T-helper 1 cell (primary cell): ENCODE measurements around the gene ANXA8.
"Not testable (repeated sequence)": the region's sequence is repeated elsewhere in the genome, so short reads cannot be mapped to it uniquely, and the experiment has no call there.

Experiments
- DNase-seq, 5 donors: peaks; one replicate each; pipeline ENCODE4 v3.0.0-alpha.2; 2012 to 2020

The ANXA8 gene

DNA sequence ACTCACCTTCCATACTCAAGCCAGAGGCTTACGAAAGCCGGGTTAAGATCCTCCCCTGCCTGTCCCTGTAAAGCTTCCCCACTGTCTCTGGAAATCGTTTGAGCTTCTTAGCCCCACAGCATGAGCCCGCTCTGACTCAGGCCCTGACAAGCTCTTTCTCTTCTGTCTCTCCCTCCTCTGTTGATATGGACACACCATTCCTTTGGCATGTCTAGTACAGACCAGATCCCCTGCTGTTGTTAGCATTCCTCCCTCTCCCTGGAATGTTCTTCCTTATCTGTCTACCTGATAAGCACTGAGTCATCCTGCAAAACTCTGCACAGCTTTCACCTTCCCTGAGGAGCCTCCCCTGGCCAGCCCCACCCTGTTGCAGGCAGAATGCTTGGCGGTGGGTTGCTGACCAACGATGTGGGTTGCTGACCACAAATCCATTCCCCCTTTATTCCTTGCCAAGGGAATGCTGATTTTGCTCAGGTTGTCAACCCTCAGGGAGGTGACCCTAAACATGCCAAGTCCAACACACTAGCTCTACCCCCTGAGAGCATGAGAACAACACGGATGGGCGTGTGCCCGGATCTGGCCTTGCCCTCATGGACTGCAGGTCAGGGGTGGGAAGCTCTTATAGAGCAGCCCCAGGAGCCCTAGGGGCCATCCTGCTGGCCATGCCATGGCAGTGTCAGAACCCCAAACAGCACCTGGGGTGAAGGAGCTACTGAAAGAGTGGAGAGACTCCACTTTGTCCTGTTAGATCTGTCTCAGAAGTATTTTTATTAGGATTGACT lies 21.1 kb downstream of the ANXA8 start:
- DNase-seq: not testable (repeated sequence)

- DNase-seq: not testable (repeated sequence)
Measured at GRCh38 chr10:47461261-47461687, 22.6 kb downstream of the ANXA8 start.

DNA sequence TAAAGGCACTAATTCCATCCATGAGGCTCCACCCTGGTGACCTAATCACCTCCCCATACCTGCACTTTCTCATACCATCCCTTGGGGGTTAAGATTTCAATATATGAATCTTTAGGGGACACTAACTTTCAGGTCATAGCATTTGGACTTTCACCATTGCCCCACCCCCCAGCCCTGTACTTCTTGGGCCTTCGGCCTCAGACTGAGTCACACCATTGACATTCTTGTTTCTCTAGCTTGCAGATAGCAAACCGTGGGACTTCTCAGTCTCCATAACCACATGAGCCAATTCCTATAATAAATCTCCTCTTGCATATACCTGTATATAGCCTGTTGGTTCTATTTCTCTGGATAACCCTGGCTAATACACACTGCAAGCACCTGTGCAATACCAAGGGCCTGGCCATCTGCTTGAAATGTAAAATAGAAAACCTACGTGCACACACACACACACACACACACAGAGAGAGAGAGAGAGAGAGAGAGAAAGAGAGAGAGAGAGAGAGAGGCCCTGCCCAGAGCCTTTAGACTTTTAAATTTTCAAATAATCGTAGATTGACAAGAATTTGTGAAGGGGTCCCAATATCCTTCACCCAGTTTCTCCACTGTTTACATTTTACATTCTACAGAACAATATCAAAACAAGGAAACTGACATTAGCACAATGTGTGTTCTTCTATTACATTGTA lies 25.3 kb downstream of the ANXA8 start:
- DNase-seq: no peak

DNA sequence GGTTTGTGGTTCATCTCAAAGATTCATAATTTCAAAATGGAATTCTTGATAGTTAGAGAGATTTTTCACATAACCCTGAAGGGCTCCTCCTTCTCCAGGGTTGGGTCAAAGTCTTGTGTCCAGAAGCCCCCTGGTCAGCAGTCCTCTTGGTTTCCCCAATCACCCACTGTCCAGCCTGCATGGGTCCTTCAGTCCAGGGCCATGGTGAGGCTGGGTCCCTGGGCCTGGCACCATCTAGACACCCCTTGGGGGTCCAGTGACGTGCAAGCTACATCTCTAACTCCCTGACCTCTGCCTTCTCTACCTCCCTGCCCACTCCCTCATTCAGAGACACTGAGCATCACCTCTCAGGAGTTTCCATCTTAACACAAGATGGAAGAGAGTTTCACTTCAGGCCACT lies 26.1 kb downstream of the ANXA8 start:
- DNase-seq: no peak

GRCh38 chr10:47457528-47457820 lies 26.4 kb downstream of the ANXA8 start:
- DNase-seq: no peak

DNA sequence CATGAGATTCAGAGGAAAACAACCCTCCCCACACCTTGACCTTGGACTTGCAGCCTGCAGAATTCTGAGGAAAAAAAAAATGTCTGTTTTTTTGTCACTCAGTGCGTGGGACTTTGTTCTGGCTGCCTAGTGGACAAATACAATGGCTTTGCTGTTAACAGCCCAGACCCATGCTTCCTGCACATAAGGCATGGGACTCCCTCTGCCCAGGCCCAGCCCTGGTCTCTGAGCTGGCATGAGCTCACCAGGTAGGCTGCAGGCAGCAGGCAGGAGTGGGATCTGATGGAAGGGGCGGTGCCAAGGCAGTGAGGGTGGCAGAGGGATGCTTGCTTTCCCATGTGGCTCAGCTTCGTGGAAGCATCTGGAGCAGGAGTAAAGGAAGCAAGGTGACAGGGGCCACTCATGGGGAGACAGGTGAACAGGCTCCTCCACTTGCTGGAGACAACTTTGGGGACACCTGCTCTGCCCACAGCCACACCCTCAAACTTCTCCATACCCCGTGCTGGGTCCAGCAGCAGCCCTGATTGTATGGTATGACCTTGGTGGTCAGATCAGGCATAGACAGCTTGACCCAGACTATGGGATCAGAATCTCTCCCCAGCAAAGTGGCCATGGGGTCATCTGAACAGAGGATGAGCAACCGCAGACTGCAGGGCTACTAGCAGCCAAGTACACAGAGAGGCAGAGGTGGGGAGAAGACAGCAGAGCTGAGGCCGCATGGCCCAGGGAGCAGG lies 27.0 kb downstream of the ANXA8 start:
- DNase-seq: no peak

GRCh38 chr10:47456079-47456785 lies 27.7 kb downstream of the ANXA8 start:
- no peak for DNase-seq

GRCh38 chr10:47455350-47456078 lies 28.4 kb downstream of the ANXA8 start:
- DNase-seq: not testable (repeated sequence)

DNA sequence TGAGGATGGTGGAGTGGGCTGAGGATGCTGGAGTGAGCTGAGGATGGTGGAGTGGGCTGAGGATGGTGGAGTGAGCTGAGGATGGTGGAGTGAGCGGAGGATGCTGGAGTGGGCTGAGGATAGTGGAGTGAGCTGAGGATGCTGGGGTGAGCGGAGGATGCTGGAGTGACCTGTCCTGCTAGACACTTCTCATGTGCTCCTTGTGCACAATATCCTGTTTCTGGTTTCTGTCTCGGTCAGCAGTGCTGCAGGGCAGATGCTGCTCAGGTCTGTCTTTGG lies 29.2 kb downstream of the ANXA8 start:
- no peak for DNase-seq

DNA sequence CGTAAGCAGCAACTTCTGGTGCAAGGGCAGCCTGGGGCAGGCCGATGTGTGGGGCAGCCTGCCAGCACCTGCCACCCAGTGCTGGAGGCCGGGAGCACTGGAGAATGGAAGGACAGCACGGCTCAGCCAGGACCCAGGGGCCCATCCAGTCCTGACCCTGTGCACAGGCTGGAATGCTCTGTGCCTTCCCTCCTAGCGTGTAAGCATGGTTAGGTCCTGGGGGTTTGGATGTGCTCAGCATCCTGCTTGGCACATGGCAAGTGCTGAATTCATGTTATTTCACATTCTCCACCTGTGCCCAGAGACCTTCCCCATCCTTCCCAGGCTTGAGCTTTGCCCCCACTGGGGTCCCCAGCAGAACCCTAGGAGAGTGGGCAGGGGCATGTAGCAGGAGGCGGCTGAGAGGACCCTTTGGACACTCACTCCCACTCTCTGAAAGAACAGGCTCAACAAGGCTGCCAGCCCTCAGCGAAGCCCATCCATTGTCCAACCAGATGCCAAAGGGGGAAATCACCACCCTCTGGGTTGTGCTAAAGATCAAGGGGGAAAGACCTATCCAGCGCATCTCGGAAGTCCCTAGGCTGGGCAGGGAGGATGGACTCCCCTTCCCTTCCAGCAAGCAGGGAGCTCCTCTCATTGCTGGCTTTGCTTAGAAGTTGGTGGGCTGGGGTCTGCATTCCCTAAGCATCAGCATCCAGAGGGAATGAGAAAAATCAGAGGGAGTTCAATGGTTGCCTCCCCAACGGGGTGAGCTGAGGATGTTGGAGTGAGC lies 29.7 kb downstream of the ANXA8 start:
- DNase-seq: no peak

DNA sequence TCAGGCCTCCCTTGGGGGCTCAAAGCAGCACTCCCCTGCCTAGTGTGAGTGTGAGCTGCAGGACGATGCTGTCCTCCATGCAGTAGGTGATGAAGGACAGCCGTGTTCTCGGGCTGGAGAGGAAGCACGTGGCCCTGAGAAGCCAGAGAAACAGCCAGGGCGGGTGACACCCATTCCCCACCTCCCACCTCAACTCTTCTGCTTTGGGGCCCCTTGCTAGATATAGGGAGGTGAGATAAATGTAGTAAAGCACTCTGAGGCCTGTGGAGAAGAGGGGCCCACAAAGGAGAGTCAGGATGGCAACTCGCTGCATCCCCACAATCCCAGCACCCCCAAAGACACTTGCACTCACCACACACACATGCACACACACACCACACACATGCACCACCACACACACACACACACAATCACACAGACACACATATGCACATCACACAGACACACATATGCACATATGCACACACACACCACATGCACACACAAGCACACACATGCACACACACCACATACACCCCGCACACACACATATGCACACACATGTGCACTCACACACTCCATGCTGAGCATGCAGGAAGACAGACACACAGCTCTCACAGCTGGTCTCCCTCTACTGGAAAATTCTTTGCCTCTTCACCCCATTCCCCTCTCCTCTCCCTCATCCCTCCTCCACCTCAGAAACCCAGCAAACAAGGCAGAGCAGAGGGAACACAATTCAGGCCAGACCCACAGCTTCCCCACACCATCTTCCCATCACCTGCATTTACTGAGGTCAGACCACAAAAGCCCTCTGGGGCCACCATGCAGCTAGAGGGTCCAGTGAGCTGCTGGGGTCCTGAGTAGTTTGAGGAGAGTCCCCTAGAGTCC lies 30.5 kb downstream of the ANXA8 start:
- no peak for DNase-seq

DNA sequence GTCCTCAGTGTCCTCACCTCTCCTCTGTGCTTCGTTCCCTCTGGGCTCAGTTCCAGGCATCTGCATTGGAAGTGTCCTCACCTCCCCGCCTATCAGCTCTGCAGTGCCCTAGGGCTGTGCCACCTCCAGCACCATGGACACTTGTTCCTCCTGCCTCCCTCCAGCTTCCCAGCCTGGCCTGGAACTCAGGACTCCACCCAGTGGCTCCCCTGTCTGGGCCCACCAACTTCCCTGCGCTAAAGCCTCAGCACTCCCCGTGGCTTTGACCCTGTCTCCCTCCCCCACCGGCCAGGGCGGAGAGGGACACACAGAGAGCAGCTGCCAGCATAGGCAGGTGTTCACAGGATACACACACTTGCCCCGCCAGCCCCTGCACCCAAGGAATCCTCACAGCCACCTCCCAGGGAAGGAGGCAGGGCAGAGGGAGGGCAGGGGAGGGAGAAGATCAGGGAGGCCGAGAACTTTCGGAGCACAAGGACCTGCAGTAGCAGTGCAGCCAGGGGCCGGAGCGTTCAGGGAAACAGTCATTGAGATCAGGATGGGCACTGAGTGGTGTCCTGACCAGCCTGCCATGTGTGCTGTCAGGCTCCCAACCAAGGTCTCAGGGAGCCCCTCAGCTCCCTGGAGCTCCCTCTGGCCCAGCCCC lies 31.3 kb downstream of the ANXA8 start:
- DNase-seq: no peak

DNA sequence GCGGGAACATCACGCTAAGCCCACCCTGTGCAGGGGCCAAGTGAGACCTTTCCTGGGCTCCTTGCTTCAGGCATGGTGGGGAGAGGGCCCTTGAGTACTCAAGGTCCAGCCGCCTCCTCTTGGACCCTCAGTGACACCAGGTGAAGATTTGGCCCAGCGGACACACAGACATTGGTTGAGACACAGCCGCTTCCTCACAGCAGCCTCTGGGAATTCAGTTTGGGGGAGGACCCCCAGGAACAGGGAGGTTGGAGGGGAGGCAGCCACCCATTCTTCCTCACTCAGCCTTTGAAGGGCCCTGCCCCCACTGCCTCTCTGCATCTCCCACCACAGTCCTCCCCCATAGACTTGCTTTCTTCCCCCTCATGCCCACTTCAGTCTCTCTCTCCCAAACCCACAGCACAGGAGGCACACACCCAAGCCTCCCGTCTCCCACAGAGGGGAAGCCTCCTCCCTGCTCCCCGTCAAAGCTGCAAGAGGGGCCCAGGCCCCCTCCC lies 31.9 kb downstream of the ANXA8 start:
- DNase-seq: no peak

- DNase-seq: no peak
Measured at GRCh38 chr10:47451273-47451997, 32.5 kb downstream of the ANXA8 start.

DNA sequence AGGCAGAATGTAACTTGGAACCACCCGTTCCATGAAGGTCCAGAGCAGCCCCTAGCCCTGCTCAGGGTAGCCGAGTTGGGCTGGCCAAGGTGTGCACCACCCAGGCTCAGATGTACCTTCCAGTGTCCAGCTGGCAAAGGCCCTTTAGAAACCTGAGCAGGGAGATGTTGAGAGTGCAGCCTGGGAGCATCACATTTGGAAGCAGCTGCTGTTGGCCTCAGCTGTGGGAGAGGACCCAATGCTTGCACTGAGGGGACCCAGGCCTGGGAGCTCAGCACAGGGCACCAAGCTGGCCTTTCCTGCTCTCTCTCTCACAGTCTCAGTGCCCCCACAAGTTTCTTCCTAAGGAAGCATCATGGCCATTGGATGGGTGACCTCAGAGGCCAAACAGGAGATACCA lies 33.5 kb downstream of the ANXA8 start:
- DNase-seq: no peak

DNA sequence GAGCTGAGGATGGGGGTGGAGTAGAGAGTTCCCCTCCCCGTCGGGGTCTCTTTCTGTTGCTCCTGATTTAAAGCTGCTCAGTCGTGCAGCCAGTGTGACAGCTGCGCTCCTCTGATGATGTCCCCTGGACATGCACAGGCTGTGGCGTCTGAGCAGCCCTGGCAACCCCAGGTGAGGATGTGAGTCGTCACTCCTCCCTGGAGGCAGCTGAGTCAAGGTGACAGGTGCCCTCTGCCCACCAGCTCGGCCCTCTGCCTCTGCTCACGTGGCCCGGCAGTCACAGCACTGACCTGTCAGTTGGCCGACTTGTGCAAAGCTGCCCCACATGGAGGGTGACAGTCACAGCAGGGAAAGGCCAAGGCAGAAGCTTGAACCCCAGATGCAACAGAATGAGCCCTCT lies 33.9 kb downstream of the ANXA8 start:
- DNase-seq: no peak

DNA sequence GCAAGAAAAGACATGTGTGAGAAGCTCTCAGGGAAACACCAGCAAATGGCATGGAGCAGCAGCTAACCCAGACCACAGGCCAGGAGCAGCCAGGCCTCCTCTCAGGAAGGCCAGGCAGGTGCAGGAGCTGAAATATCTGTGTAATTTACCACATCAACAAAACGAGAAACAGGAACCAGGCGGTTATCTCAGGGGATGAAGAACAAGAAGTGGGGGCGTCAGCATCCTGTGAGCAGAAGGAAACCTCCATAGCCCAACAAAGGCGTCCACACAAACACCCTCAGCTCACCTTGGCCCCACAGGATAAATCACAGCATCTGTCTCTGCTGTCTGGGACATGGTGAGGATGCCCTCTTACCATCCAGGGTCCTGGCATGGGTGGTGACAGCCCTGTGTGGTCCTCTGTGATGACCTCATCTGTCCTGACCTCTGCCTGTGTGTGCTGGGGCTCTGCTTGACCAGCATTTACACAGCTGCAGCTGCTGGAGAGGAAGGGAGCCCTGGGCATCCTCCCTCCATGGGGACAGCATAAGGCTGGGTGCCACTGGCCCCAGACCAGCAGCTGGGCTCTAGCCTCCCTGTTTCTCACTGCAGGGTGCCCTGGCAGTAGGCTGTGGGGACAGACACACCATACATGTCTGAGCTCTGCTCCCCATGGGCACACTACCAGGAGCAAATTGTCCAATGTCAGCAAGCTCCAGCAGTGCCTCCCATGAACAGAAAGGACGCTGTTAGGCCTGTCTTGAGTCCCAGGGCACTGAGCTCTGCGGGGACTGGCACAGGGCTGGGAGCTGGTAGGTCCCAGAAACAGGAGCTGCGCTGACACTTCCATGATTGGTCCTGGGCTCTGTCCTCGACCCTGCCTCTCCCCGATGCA lies 34.6 kb downstream of the ANXA8 start:
- DNase-seq: no peak

- DNase-seq: no peak
Measured at GRCh38 chr10:47447705-47448104, 36.2 kb downstream of the ANXA8 start.

- DNase-seq: no peak
Measured at GRCh38 chr10:47447209-47447608, 36.7 kb downstream of the ANXA8 start.
